HG02840 (cell line): ENCODE data around the gene SH2D7.

ENCODE experiments used
- ATAC-seq: cut with Tn5 transposase; IDR thresholded peaks from one replicate; pipeline ENCODE4 v1.9.1; 2021; ENCODE audit warnings: mild to moderate bottlenecking, moderate library complexity, moderate number of reproducible peaks; ENCODE audit not compliant: unreplicated experiment, low FRiP score

SH2D7 gene

GRCh38 chr15:78101423-78102105 lies 9.2 kb downstream of the SH2D7 start:
- ATAC-seq = no peak

- ATAC-seq = no peak
Observed at GRCh38 chr15:78102211-78102610, 9.8 kb downstream of the SH2D7 start.

- no peak for ATAC-seq
Observed at GRCh38 chr15:78102741-78103140, 10.4 kb downstream of the SH2D7 start.

- ATAC-seq = no peak
Observed at GRCh38 chr15:78103406-78104118, 11.2 kb downstream of the SH2D7 start.

GRCh38 chr15:78104119-78104479 lies 11.7 kb downstream of the SH2D7 start:
- ATAC-seq = no peak

- ATAC-seq = no peak
Observed at GRCh38 chr15:78104566-78105475, 12.5 kb downstream of the SH2D7 start.

- ATAC-seq = no peak
Observed at GRCh38 chr15:78105476-78106241, 13.3 kb downstream of the SH2D7 start.

GRCh38 chr15:78107471-78107870 lies 15.1 kb downstream of the SH2D7 start:
- no peak for ATAC-seq

GRCh38 chr15:78108300-78109084 lies 16.1 kb downstream of the SH2D7 start:
- ATAC-seq = no peak

- no peak for ATAC-seq
Observed at GRCh38 chr15:78109156-78109555, 16.8 kb downstream of the SH2D7 start.

- ATAC-seq = no peak
Observed at GRCh38 chr15:78110096-78110495, 17.7 kb downstream of the SH2D7 start.

- no peak for ATAC-seq
Observed at GRCh38 chr15:78110916-78111475, 18.6 kb downstream of the SH2D7 start.

GRCh38 chr15:78111788-78112187 lies 19.4 kb downstream of the SH2D7 start:
- ATAC-seq = no peak

GRCh38 chr15:78112551-78112950 lies 20.2 kb downstream of the SH2D7 start:
- no peak for ATAC-seq

GRCh38 chr15:78120523-78120922 lies 28.2 kb downstream of the SH2D7 start:
- ATAC-seq = no peak

- ATAC-seq = no peak
Observed at GRCh38 chr15:78125267-78125666, 32.9 kb downstream of the SH2D7 start.

GRCh38 chr15:78127882-78128281 lies 35.5 kb downstream of the SH2D7 start:
- no peak for ATAC-seq

- ATAC-seq = no peak
Observed at GRCh38 chr15:78129077-78129750, 36.9 kb downstream of the SH2D7 start.

- ATAC-seq = no peak
Observed at GRCh38 chr15:78129751-78130287, 37.5 kb downstream of the SH2D7 start.
